Fibroblast of the aortic adventitia (primary cell): Measurements from ENCODE around the gene PKNOX2. TPM values are rescaled to one million over a fixed set of nuclear protein-coding genes. Genes with fewer than 3 reads are reported as not detected.

Experiments used
- DNase-seq: peaks from one replicate; pipeline ENCODE4 v3.0.0-alpha.2; 2010; ENCODE audit warnings: low read depth
- H3K4me3 ChIP-seq: 2 replicates; pipeline ENCODE4 v1.5.1; 2011; ENCODE audit warnings: low read depth, mild to moderate bottlenecking, control low read depth, low read length, moderate library complexity
- total RNA-seq: library from RNA; depleted of rRNA; stranded (reverse); fragments of >200 nt; gene quantifications from 2 replicates; pipeline ENCODE4 v1.2.3, GENCODE V29; 2012; ENCODE audit warnings: low replicate concordance
- TF ChIP-seq, protein P1 (sequence below): IDR thresholded peaks from 2 replicates; pipeline ENCODE4 v1.5.1; 2011; ENCODE audit warnings: mild to moderate bottlenecking, low read length, control low read depth, inconsistent platforms; ENCODE audit not compliant: insufficient read depth

Gene PKNOX2
- total RNA-seq, 1 donor = 2.0 TPM

DNA sequence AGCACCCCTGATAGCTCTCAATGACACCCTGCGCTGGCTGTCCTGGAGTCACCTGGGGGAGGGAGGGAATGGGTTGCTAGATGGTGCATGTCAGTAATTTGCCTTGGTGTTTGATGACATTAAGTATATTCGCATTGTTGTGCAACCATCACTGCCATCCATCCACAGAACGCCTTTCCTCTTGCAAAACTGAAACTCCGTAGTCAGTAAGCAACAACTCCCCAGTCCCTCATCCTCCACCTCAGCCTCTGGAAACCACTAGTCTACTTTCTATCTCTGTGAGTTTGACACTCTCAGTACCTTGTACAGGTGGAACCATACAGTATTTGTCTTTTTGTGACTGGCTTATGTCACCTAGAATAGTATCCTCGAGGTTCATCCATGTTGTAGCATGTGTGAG, 62.6 kb downstream of the PKNOX2 start:
- TF ChIP-seq, protein P1, sequence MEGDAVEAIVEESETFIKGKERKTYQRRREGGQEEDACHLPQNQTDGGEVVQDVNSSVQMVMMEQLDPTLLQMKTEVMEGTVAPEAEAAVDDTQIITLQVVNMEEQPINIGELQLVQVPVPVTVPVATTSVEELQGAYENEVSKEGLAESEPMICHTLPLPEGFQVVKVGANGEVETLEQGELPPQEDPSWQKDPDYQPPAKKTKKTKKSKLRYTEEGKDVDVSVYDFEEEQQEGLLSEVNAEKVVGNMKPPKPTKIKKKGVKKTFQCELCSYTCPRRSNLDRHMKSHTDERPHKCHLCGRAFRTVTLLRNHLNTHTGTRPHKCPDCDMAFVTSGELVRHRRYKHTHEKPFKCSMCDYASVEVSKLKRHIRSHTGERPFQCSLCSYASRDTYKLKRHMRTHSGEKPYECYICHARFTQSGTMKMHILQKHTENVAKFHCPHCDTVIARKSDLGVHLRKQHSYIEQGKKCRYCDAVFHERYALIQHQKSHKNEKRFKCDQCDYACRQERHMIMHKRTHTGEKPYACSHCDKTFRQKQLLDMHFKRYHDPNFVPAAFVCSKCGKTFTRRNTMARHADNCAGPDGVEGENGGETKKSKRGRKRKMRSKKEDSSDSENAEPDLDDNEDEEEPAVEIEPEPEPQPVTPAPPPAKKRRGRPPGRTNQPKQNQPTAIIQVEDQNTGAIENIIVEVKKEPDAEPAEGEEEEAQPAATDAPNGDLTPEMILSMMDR = no peak
- no peak overlapping the region for H3K4me3 ChIP-seq
- DNase-seq = no peak

GRCh38 chr11:125228445-125228844, 63.9 kb downstream of the PKNOX2 start:
- no peak overlapping the region for H3K4me3 ChIP-seq
- TF ChIP-seq, protein P1 = no peak
- no peak for DNase-seq

DNA sequence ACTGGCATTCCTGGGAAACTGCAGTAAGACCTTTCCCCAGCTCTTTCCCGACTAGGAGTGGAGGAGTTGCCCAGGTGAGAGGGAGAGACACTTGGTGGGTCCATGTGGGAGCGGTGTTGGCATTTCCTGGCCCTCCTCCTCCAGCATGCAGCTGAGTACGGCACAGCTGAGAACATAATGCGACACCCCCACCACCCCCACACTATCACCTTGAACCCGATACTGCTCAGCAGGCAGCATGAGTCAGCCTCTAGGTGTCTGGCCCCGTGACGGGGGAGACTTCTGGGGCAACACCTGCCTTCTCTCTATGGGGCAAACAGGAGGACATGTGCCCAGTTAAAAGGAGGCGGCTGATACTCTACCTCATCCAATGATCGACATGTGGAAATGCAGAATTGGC, 64.4 kb downstream of the PKNOX2 start:
- DNase-seq = no peak
- TF ChIP-seq, protein P1 = no peak
- no peak overlapping the region for H3K4me3 ChIP-seq

- no peak for DNase-seq
- no peak overlapping the region for H3K4me3 ChIP-seq
- TF ChIP-seq, protein P1 = no peak
Measured at GRCh38 chr11:125229916-125230315, 65.4 kb downstream of the PKNOX2 start.

DNA sequence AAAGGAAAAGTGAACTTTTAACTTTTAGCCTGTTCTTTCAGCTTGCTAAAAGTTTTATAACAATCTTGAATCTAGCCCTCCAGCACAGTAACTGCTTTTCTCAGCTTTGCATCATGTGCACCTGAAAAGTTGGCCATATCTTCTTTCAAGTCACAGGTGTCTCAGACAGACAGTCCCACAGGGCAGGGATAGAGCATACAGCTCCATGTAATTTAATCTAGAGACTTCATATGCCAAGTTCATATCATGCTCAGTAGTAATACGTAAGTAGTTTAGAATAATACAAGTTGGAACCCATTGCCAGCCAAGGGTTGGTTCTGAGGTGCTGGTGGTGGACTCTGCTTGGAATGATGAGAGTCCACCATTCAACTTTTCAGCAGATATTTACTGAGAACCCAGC, 68.6 kb downstream of the PKNOX2 start:
- DNase-seq = no peak
- no peak overlapping the region for H3K4me3 ChIP-seq
- TF ChIP-seq, protein P1 = no peak

- no peak overlapping the region for H3K4me3 ChIP-seq
- no peak for DNase-seq
- TF ChIP-seq, protein P1 = no peak
Measured at GRCh38 chr11:125233736-125234275, 69.3 kb downstream of the PKNOX2 start.

DNA sequence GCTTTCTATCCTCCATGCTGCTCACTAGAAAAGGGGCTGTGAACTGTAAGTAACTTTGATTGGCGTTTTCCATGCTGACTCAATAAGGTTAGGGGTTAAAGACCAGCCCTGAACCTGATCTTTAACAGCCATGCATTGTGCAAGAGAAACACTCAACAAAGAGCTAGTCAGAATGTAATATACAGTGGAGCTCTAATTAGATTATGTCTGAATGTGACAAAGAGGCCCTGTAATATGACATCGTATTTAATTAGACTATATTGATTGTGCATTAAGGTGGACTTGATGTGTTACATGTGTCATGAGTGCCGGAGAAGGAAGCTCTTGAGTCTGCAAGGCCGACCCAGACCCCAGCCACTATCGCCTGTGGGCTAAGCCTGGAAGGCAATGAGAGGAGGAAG, 70.5 kb downstream of the PKNOX2 start:
- H3K4me3 ChIP-seq = no peak overlapping the region
- TF ChIP-seq, protein P1 = no peak
- no peak for DNase-seq
